ENCODE results near the gene DLG2.

Gene DLG2

GRCh38 chr11:83538286-83538685 lies 2088.9 kb downstream of the DLG2 start:
- no peak for TF ChIP-seq CTCF (conservative IDR thresholded peaks at IDR 0.05; ENCODE audit: low read depth)
- ChIA-PET POLR2A (ENCODE audit: low non-redundant PET) (no interaction called here), CTCF (no interaction called here)
- DNase-seq (ENCODE audit: low spot score) = no peak
- H3K27ac ChIP-seq = no peak overlapping the region

DNA sequence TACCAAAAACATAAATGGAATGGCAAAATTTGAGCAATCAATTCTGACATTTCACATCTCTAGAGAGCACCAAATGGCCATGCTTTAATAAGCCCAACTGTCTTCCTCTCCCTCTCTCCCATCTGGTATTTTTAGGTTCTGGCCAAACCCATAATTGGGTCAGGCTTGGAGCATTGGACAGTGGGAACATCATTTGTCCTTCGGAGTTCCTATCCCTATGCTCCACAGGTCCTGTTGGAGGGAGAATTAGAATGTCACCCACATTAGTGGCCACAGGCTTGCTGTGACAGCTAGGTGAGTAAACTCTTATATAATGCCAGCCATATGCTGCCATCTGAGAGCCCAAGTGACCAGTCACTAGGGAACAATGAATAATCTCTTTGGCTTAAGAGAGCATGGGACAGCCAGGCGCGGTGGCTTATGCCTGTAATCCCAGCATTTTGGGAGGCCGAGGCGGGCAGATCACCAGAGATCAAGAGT lies 2090.0 kb downstream of the DLG2 start:
- no peak for TF ChIP-seq CTCF (conservative IDR thresholded peaks at IDR 0.05; ENCODE audit: low read depth)
- no peak for DNase-seq (ENCODE audit: low spot score)
- CTCF ChIA-PET = no interaction called here
- POLR2A ChIA-PET (ENCODE audit: low non-redundant PET) = no interaction called here
- no peak overlapping the region for H3K27ac ChIP-seq

DNA sequence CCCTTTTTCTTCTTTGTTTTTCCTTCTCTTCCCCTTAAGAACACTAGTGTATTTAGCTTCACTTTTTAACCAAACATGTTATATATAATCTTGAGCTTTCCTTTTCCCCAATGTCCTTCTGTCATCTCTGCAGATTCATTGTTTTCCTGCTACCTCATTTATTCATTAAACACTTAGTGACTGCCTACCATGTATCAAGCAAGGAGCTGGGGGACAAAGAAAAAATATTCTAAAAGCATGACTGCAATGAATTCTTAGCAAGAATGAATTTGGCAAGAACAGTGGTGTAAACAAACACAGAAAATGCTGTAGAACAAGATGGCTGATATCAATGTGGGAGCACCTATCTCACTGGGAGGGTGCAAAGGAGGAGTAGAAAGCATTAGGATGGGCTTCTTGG lies 2094.0 kb downstream of the DLG2 start:
- TF ChIP-seq CTCF (conservative IDR thresholded peaks at IDR 0.05; ENCODE audit: low read depth) = no peak
- no peak overlapping the region for H3K27ac ChIP-seq
- CTCF ChIA-PET = no interaction called here
- POLR2A ChIA-PET (ENCODE audit: low non-redundant PET) = no interaction called here
- DNase-seq (ENCODE audit: low spot score) = no peak

DNA sequence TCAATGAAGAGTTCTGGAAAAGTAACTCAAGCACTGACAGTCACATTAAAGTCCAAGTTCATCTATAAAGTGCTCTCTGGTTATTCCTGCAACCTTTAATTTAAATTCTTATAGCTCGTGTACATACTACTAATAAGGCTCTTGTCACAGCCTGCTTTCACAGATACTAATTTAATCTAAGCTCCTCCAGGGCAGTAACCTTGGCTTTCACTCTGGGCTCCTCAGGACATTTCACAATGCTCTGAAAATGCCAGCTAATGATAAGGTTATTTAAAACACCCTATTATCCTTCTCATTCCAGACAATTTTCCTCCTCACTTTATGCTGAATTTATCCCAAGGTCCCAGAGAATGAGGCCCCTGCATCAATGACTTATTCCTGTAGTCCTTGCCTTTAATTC lies 2098.3 kb downstream of the DLG2 start:
- DNase-seq (ENCODE audit: low spot score) = no peak
- no peak for TF ChIP-seq CTCF (conservative IDR thresholded peaks at IDR 0.05; ENCODE audit: low read depth)
- POLR2A ChIA-PET (ENCODE audit: low non-redundant PET) = no interaction called here
- CTCF ChIA-PET = no interaction called here
- H3K27ac ChIP-seq = no peak overlapping the region

GRCh38 chr11:83528225-83528624 lies 2098.9 kb downstream of the DLG2 start:
- no peak for TF ChIP-seq CTCF (conservative IDR thresholded peaks at IDR 0.05; ENCODE audit: low read depth)
- POLR2A ChIA-PET (ENCODE audit: low non-redundant PET) = no interaction called here

DNA sequence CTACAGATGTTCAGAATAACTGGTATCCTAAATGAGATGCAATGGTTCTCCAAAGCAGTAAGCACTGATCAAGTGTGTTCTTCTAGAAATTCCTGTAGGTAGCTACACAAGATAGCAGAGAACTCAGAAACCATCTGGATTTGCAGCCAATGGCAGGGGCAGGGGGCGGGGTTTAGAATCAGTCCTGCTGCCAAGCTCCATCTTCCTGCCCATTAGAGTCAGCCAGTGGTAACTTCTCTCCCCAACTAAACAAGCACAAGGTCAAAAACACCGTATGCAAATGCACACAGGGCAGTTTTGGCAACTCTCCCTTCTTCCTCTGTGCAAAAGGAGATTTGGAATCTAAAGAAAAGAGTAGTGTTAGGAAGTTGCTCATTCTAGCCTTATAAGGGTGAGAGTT lies 2103.5 kb downstream of the DLG2 start:
- no peak for TF ChIP-seq CTCF (conservative IDR thresholded peaks at IDR 0.05; ENCODE audit: low read depth)
- H3K27ac ChIP-seq = no peak overlapping the region
- POLR2A ChIA-PET (ENCODE audit: low non-redundant PET) = no interaction called here
- CTCF ChIA-PET = no interaction called here
- DNase-seq (ENCODE audit: low spot score) = no peak

More at GRCh38 chr11:83528225-83528624, 2098.9 kb downstream of the DLG2 start:
- CTCF ChIA-PET = interaction anchor here (0.6 kb wide), 1 partner anchor 173 kb away, joined by 4 read pairs; no protein-coding TSS in a partner anchor
- no peak for DNase-seq (ENCODE audit: low spot score)
- H3K27ac ChIP-seq = no peak overlapping the region

DNA sequence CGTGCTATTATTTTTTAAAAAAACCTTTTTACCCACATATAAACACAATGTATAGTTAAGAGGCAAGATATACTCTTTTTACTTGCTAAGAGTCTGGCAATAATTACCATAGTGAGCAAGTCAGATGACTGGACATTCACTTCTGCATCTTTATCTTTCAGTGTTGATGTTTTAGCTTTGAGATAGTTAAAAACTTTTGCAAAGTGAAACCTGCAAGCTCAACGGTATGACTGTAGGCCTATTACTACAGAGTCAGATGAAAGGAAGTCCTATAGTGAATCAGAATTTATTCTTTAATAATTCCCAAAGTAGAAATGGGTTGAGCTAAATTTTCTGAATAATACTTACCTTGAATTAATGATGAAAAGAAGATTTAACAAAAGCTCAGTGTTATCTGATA lies 2104.2 kb downstream of the DLG2 start:
- DNase-seq (ENCODE audit: low spot score) = no peak
- no peak for TF ChIP-seq CTCF (conservative IDR thresholded peaks at IDR 0.05; ENCODE audit: low read depth)
- H3K27ac ChIP-seq = no peak overlapping the region
- ChIA-PET CTCF (interaction anchor here (0.6 to 1.1 kb wide), 2 partner anchors 157 to 273 kb away, joined by 4 to 6 read pairs; no protein-coding TSS in a partner anchor), POLR2A (ENCODE audit: low non-redundant PET) (interaction anchor here (0.6 kb wide), 1 partner anchor 452 kb away, joined by 3 read pairs; no protein-coding TSS in a partner anchor)
